SK-N-SH treated with all-trans-retinoic acid at 6 μM for 48 hours (cell line): ENCODE data around the gene PARD3.

Source experiments
- CSDC2 ChIP-seq: fragments of 250-450 bp; sonication (Bioruptor Pico); IDR thresholded peaks from 2 replicates; pipeline ENCODE4 v1.5.0; 2020; ENCODE audit warnings: mild to moderate bottlenecking, moderate library complexity
- ISL1 ChIP-seq: fragments of 250-450 bp; sonication (Bioruptor Pico); IDR thresholded peaks from 2 replicates; pipeline ENCODE4 v2.1.2; 2022; ENCODE audit warnings: mild to moderate bottlenecking, moderate library complexity
- OSR1 ChIP-seq: fragments of 250-450 bp; sonication (Bioruptor Pico); IDR thresholded peaks from 2 replicates; pipeline ENCODE4 v1.8.0; 2022; ENCODE audit warnings: moderate library complexity, mild to moderate bottlenecking, inconsistent platforms
- PATZ1 ChIP-seq: fragments of 250-450 bp; sonication (Bioruptor Pico); IDR thresholded peaks from 2 replicates; pipeline ENCODE4 v1.8.0; 2020; ENCODE audit warnings: mild to moderate bottlenecking, moderate library complexity, borderline replicate concordance
- POU6F1 ChIP-seq: fragments of 250-450 bp; sonication (Bioruptor Pico); IDR thresholded peaks from 2 replicates; pipeline ENCODE4 v1.8.0; 2021; ENCODE audit warnings: low read depth, mild to moderate bottlenecking, moderate library complexity, borderline replicate concordance
- TCF4 ChIP-seq: fragments of 250-450 bp; sonication (Bioruptor Pico); IDR thresholded peaks from 2 replicates; pipeline ENCODE4 v1.8.0; 2021; ENCODE audit warnings: mild to moderate bottlenecking, moderate library complexity, borderline replicate concordance
- ZNF565 ChIP-seq: fragments of 450-650 bp; formaldehyde crosslinking; conservative IDR thresholded peaks from 2 replicates; pipeline ENCODE4 v1.5.0; 2020; ENCODE audit warnings: low read depth, mild to moderate bottlenecking, moderate library complexity

- no peak for TF ChIP-seq TCF4 (CRISPR knock-in tag)
- no peak for TF ChIP-seq POU6F1
- no peak for TF ChIP-seq ISL1 (CRISPR knock-in tag)
- no peak for TF ChIP-seq PATZ1 (CRISPR knock-in tag)
- no peak for TF ChIP-seq ZNF565 (CRISPR knock-in tag)
- TF ChIP-seq OSR1 (CRISPR knock-in tag), result no peak
- TF ChIP-seq CSDC2 (CRISPR knock-in tag), result no peak
Measured at GRCh38 chr10:34602478-34602877, 212.6 kb downstream of the PARD3 start.
